Peyer's patch (tissue), 4 donors: Measurements from ENCODE around the gene MBIP. TPM values are rescaled to one million over a fixed set of nuclear protein-coding genes. Genes with fewer than 3 reads are reported as not detected.

ENCODE experiments used
- DNase-seq, 3 donors: peaks; one replicate each; pipeline ENCODE4 v3.0.0-alpha.2; 2017 to 2019
- H3K27ac ChIP-seq, 4 donors: fragments of 200-600 bp; sonication (generic); one replicate each; pipeline ENCODE4 v1.5.1; 2016 to 2019
- H3K27me3 ChIP-seq, 2 donors: fragments of 200-600 bp; sonication (generic); one replicate each; pipeline ENCODE4 v1.5.1; 2019
- H3K36me3 ChIP-seq, 3 donors: fragments of 200-600 bp; sonication (generic); one replicate each; pipeline ENCODE4 v1.5.1; 2016 to 2019
- H3K4me1 ChIP-seq, 4 donors: fragments of 200-600 bp; sonication (generic); one replicate each; pipeline ENCODE4 v1.5.1; 2016 to 2019
- H3K4me3 ChIP-seq, 4 donors: fragments of 200-600 bp; sonication (generic); 1 replicate in 3 of 4; 2 replicates in 1 of 4; pipeline ENCODE4 v1.5.1; 2016 to 2019; ENCODE audit warnings: mild to moderate bottlenecking in 1 of 4
- H3K9me3 ChIP-seq, 4 donors: fragments of 200-600 bp; sonication (generic); one replicate each; pipeline ENCODE4 v1.5.1; 2016 to 2019; ENCODE audit warnings: mild to moderate bottlenecking in 1 of 4
- CTCF ChIP-seq, 6 experiments: fragments of 450-650 bp in 4 of 6; fragments of 200-600 bp in 2 of 6; sonication (generic) in 1 of 6; IDR thresholded peaks; one replicate each; pipeline ENCODE4 v1.5.1; 2017 to 2019; ENCODE audit warnings: antibody characterized with exemption in 6 of 6, mild to moderate bottlenecking in 3 of 6, moderate library complexity in 1 of 6
- POLR2A ChIP-seq, 2 donors: fragments of 450-650 bp; IDR thresholded peaks; one replicate each; pipeline ENCODE4 v1.5.1; 2017; ENCODE audit warnings: antibody characterized with exemption in 2 of 2, mild to moderate bottlenecking in 2 of 2, moderate library complexity in 2 of 2
- total RNA-seq, 4 donors: library from RNA; depleted of rRNA; stranded (reverse); fragments of >200 nt; gene quantifications; one replicate each; pipeline ENCODE4 v1.1.0, GENCODE V29; 2016

MBIP gene
- total RNA-seq, 4 donors from 2014 or later: 11.9 to 34.7 (median 17.7) TPM

GRCh38 chr14:36275741-36276140, 44.7 kb downstream of the MBIP start:
- Histone ChIP-seq H3K27me3 (no peaks in the 10 kb centered on the region), H3K36me3 (no peaks in the 10 kb centered on the region), H3K9me3 (no peaks in the 10 kb centered on the region), H3K4me1 (peaks cover 0 to 7% (median 0%) of the 10 kb centered on the region in 4 donors), H3K27ac (no peak overlapping the region), H3K4me3 (no peak overlapping the region)
- no peak for TF ChIP-seq POLR2A (IDR thresholded peaks at IDR 0.05)
- TF ChIP-seq CTCF (IDR thresholded peaks at IDR 0.05): no peak
- no peak for DNase-seq

- Histone ChIP-seq H3K36me3 (no peaks in the 10 kb centered on the region), H3K27ac (no peak overlapping the region), H3K4me1 (peaks cover 0 to 7% (median 0%) of the 10 kb centered on the region in 4 donors), H3K27me3 (no peaks in the 10 kb centered on the region), H3K4me3 (peak overlapping the region in 2 of 4 donors; percentile 23 to 41), H3K9me3 (no peaks in the 10 kb centered on the region)
- TF ChIP-seq CTCF (IDR thresholded peaks at IDR 0.05) (no peak), POLR2A (IDR thresholded peaks at IDR 0.05) (no peak)
- DNase-seq: peak in 1 of 3 donors; percentile 49
Measured at GRCh38 chr14:36271939-36272907, 48.2 kb downstream of the MBIP start.

- H3K4me1 ChIP-seq: peaks cover 0 to 7% (median 0%) of the 10 kb centered on the region in 4 donors
- H3K9me3 ChIP-seq: no peaks in the 10 kb centered on the region
- no peaks in the 10 kb centered on the region for H3K36me3 ChIP-seq
- no peak overlapping the region for H3K27ac ChIP-seq
- TF ChIP-seq CTCF (IDR thresholded peaks at IDR 0.05) (no peak), POLR2A (IDR thresholded peaks at IDR 0.05) (no peak)
- H3K4me3 ChIP-seq: no peak overlapping the region
- H3K27me3 ChIP-seq: no peaks in the 10 kb centered on the region
- no peak for DNase-seq
Measured at GRCh38 chr14:36271222-36271621, 49.2 kb downstream of the MBIP start.

- H3K27me3 ChIP-seq: no peaks in the 10 kb centered on the region
- H3K36me3 ChIP-seq: no peaks in the 10 kb centered on the region
- H3K4me3 ChIP-seq: no peak overlapping the region
- TF ChIP-seq CTCF (IDR thresholded peaks at IDR 0.05) (no peak), POLR2A (IDR thresholded peaks at IDR 0.05) (no peak)
- no peak for DNase-seq
- no peak overlapping the region for H3K27ac ChIP-seq
- peaks cover 0 to 7% (median 0%) of the 10 kb centered on the region in 4 donors for H3K4me1 ChIP-seq
- H3K9me3 ChIP-seq: no peaks in the 10 kb centered on the region
Measured at GRCh38 chr14:36270191-36270590, 50.2 kb downstream of the MBIP start.

GRCh38 chr14:36268121-36268520, 52.3 kb downstream of the MBIP start:
- Histone ChIP-seq H3K4me3 (no peak overlapping the region), H3K9me3 (no peaks in the 10 kb centered on the region), H3K27me3 (no peaks in the 10 kb centered on the region), H3K36me3 (no peaks in the 10 kb centered on the region), H3K27ac (no peak overlapping the region), H3K4me1 (peaks cover 0 to 7% (median 0%) of the 10 kb centered on the region in 4 donors)
- no peak for DNase-seq
- no peak for TF ChIP-seq POLR2A (IDR thresholded peaks at IDR 0.05)

GRCh38 chr14:36264595-36264994, 55.8 kb downstream of the MBIP start:
- Histone ChIP-seq H3K36me3 (no peaks in the 10 kb centered on the region), H3K27ac (no peak overlapping the region), H3K9me3 (no peaks in the 10 kb centered on the region), H3K27me3 (no peaks in the 10 kb centered on the region), H3K4me3 (no peak overlapping the region), H3K4me1 (no peaks in the 10 kb centered on the region)
- TF ChIP-seq CTCF (IDR thresholded peaks at IDR 0.05) (no peak), POLR2A (IDR thresholded peaks at IDR 0.05) (no peak)
- DNase-seq: no peak
